ENCODE data around the gene NOTUM. TPM values are rescaled to one million over a fixed set of nuclear protein-coding genes. Genes with fewer than 3 reads are reported as not detected.
A peak's percentile ranks its signal among the peaks of the same experiment; 100 is the strongest.

NOTUM gene
- total and polyA plus RNA-seq, 9 donors: 0.05 to 0.36 (median 0.22) TPM; not detected in 5

- intact Hi-C loops (cut with DNase I): no loop called here
- H3K27me3 ChIP-seq: no peaks in the 10 kb centered on the region
- no peaks in the 10 kb centered on the region for H3K36me3 ChIP-seq
- WGBS, 3 donors: 0% methylated on average over 23 to 55 of the region's 55 CpGs
- peaks cover 1% of the 10 kb centered on the region for H3K4me1 ChIP-seq (ENCODE audit: insufficient read depth)
- no peak for TF ChIP-seq POLR2A (IDR thresholded peaks at IDR 0.05)
- no peak for TF ChIP-seq EP300 (IDR thresholded peaks at IDR 0.05)
- no peak for TF ChIP-seq CTCF (IDR thresholded peaks at IDR 0.05)
- H3K4me3 ChIP-seq: peak overlapping the region; percentile 66
- DNase-seq: no peak
- no peaks in the 10 kb centered on the region for H3K9me3 ChIP-seq
- H3K27ac ChIP-seq: no peak overlapping the region
Observed at GRCh38 chr17:81910840-81911276, 50.1 kb downstream of the NOTUM start.

GRCh38 chr17:81909966-81910839 lies 50.8 kb downstream of the NOTUM start:
- intact Hi-C loops (cut with DNase I): no loop called here
- H3K9me3 ChIP-seq: no peaks in the 10 kb centered on the region
- H3K4me1 ChIP-seq (ENCODE audit: insufficient read depth): peaks cover 1% of the 10 kb centered on the region
- no peaks in the 10 kb centered on the region for H3K27me3 ChIP-seq
- TF ChIP-seq CTCF (IDR thresholded peaks at IDR 0.05) (no peak), POLR2A (IDR thresholded peaks at IDR 0.05) (no peak), EP300 (IDR thresholded peaks at IDR 0.05) (no peak)
- no peaks in the 10 kb centered on the region for H3K36me3 ChIP-seq
- H3K27ac ChIP-seq: no peak overlapping the region
- 39 to 44% (median 43%) methylated on average over 23 of the region's 23 CpGs for WGBS, 3 donors
- peak overlapping the region; percentile 66 for H3K4me3 ChIP-seq
- DNase-seq: no peak

DNA sequence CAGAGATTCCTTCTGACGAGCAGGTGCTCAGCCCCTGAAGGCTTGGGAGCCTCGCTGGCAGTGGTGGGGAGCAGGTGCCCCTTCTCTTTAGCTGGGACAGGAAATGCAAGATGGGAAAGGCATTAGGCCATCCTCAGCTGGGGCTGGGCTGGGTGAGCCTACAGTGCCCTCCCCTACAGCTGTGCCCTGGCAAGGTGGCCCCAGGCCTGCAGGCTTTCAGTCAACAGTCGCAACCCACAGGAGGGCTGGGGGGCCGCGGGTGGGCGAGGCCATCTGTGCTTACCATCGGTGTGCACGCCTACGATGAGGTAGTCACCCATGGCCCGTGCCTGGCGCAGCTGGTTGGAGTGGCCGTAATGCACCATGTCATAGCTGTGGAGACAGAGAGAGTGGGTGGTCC lies 51.8 kb downstream of the NOTUM start:
- intact Hi-C loops (cut with DNase I): no loop called here
- Histone ChIP-seq H3K27me3 (no peaks in the 10 kb centered on the region), H3K4me1 (ENCODE audit: insufficient read depth) (peaks cover 1% of the 10 kb centered on the region), H3K9me3 (no peaks in the 10 kb centered on the region), H3K27ac (no peak overlapping the region), H3K36me3 (no peaks in the 10 kb centered on the region), H3K4me3 (no peak overlapping the region)
- 92 to 96% (median 92%) methylated on average over 6 to 12 of the region's 12 CpGs for WGBS, 3 donors
- no peak for TF ChIP-seq CTCF (IDR thresholded peaks at IDR 0.05)
- no peak for TF ChIP-seq EP300 (IDR thresholded peaks at IDR 0.05)
- no peak for TF ChIP-seq POLR2A (IDR thresholded peaks at IDR 0.05)
- DNase-seq: no peak

DNA sequence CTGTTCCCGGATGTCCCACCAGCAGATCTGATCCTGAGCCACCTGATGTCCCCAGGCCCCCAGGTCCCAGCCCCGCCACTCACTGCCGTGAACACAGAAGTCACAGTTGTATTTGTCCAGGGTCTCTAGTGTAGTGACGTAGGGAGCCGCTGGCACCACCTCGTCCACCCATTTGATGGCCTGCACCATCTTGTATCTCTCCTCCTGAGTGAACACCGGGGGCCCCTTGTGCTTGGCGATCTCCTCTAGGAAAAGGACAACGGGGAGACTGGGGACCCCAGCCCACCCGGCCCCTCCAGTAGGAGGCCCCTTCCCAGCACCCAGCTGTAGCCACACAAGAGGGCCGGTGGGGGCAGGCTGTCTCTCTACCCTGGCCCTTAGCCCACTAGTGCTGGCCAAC lies 52.2 kb downstream of the NOTUM start:
- DNase-seq: no peak
- WGBS, 3 donors: 91 to 95% (median 92%) methylated on average over 10 to 11 of the region's 11 CpGs
- Histone ChIP-seq H3K36me3 (no peaks in the 10 kb centered on the region), H3K9me3 (no peaks in the 10 kb centered on the region), H3K27ac (no peak overlapping the region), H3K27me3 (no peaks in the 10 kb centered on the region), H3K4me1 (ENCODE audit: insufficient read depth) (peaks cover 1% of the 10 kb centered on the region), H3K4me3 (no peak overlapping the region)
- TF ChIP-seq EP300 (IDR thresholded peaks at IDR 0.05) (no peak), POLR2A (IDR thresholded peaks at IDR 0.05) (no peak)
- intact Hi-C loops (cut with DNase I): no loop called here

Measured in ovary (tissue), 9 donors.